RWPE2 (cell line): ENCODE measurements around the gene ADGRF4.

ENCODE experiments used
- ATAC-seq: fragments of 200-7000 bp; cut with Tn5 transposase; 3 replicates; pipeline ENCODE4 v1.9.1; 2021; ENCODE audit warnings: low read depth
- DNase-seq: peaks from one replicate; pipeline ENCODE4 v3.0.0-alpha.2; 2020; ENCODE audit warnings: low spot score
- H3K27ac ChIP-seq: fragments of 450-650 bp; 2 replicates; pipeline ENCODE4 v1.5.1; 2017; ENCODE audit warnings: mild to moderate bottlenecking; ENCODE audit not compliant: poor library complexity, severe bottlenecking
- H3K27me3 ChIP-seq: fragments of 250-450 bp; sonication (Bioruptor Pico); 2 replicates; pipeline ENCODE4 v1.5.1; 2021; ENCODE audit warnings: mild to moderate bottlenecking, moderate library complexity; ENCODE audit not compliant: insufficient read depth, poor library complexity, severe bottlenecking
- H3K36me3 ChIP-seq: fragments of 250-450 bp; sonication (Bioruptor Pico); 2 replicates; pipeline ENCODE4 v1.5.1; 2020; ENCODE audit warnings: low read depth, mild to moderate bottlenecking, moderate library complexity
- H3K4me1 ChIP-seq: fragments of 250-450 bp; sonication (Bioruptor Pico); 2 replicates; pipeline ENCODE4 v1.5.1; 2021; ENCODE audit warnings: mild to moderate bottlenecking, moderate library complexity; ENCODE audit not compliant: insufficient read depth, poor library complexity, severe bottlenecking
- H3K4me3 ChIP-seq: fragments of 250-450 bp; sonication (Bioruptor Pico); 2 replicates; pipeline ENCODE4 v1.5.1; 2021; ENCODE audit warnings: mild to moderate bottlenecking, moderate library complexity; ENCODE audit not compliant: severe bottlenecking
- H3K9me3 ChIP-seq: fragments of 250-450 bp; sonication (Bioruptor Pico); 2 replicates; pipeline ENCODE4 v1.5.1; 2021; ENCODE audit warnings: mild to moderate bottlenecking, moderate library complexity; ENCODE audit not compliant: severe bottlenecking
- CTCF ChIP-seq: fragments of 450-650 bp; IDR thresholded peaks from one replicate; pipeline ENCODE4 v1.5.1; 2017; ENCODE audit warnings: mild to moderate bottlenecking, moderate library complexity; ENCODE audit not compliant: poor library complexity, severe bottlenecking

ADGRF4 gene

GRCh38 chr6:47681201-47681990 lies 17.0 kb upstream of the ADGRF4 start:
- Histone ChIP-seq H3K36me3 (no peaks in the 10 kb centered on the region), H3K9me3 (no peaks in the 10 kb centered on the region), H3K4me3 (no peak overlapping the region), H3K27me3 (no peaks in the 10 kb centered on the region), H3K4me1 (no peaks in the 10 kb centered on the region), H3K27ac (no peak overlapping the region)
- ATAC-seq (no peak), DNase-seq (no peak)
- TF ChIP-seq CTCF = no peak

DNA sequence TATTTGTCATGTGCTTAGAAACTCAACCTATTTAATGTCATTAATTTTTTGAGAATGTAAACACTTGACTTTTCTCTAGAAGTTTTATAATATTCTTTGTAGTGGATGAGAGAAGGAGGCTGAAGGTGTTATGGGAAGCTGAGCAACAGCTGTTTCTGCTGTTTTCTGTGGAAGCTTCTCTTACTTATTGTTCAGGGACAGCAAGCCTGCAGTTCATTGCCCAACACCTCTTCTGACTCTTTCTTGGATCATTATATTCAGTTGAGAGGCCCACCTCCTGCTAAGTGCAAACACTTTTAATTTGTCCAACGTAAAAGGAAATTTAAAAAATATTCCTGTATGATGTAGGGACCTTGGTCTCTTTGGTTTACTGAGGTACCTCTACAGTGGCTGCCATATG lies 12.0 kb upstream of the ADGRF4 start:
- no peak for TF ChIP-seq CTCF
- Histone ChIP-seq H3K27me3 (no peaks in the 10 kb centered on the region), H3K27ac (no peak overlapping the region), H3K36me3 (no peaks in the 10 kb centered on the region), H3K4me3 (no peak overlapping the region), H3K9me3 (no peaks in the 10 kb centered on the region), H3K4me1 (no peaks in the 10 kb centered on the region)
- no peak for ATAC-seq
- DNase-seq = no peak

DNA sequence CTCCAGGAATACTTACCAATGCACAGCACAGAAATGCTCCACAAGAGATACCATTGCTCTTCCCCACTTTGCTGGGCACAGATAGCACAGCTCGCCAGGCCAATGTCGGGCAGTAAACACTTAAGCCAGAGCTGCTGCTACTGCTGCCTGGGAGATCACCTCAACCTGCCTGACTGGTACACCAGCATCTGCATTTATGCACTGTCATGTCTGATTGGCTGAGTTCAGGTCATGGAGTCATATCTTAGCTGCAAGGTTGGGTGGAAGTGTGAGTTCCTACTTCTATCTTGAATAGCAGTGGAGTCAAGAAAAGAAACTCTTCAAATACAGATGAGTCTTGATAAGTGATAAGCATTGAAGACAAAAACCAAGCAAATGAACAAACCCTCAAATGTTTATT lies 10.9 kb upstream of the ADGRF4 start:
- H3K4me1 ChIP-seq = no peaks in the 10 kb centered on the region
- TF ChIP-seq CTCF = no peak
- H3K27ac ChIP-seq = no peak overlapping the region
- ATAC-seq (no peak), DNase-seq (no peak)
- H3K36me3 ChIP-seq = no peaks in the 10 kb centered on the region
- H3K9me3 ChIP-seq = no peaks in the 10 kb centered on the region
- no peaks in the 10 kb centered on the region for H3K27me3 ChIP-seq
- no peak overlapping the region for H3K4me3 ChIP-seq

DNA sequence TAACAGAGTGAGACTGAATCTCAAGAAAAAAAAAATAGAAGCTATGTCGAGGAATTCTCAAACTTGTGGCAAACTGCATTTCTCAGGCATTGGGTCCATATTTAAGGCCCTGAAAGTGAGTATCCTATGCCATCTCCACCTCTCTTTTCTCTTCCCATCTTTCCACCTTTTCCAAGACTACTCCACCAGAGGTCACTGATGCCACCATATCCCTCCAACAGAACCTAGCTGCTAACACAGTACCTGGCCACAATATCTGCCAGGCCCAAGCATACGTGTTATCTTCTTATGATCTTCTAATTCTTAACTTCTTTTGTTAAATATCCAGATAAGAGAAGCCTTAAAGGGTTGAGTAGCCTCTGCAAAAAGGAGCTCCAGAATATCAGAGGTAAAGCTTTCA lies 8.2 kb upstream of the ADGRF4 start:
- ATAC-seq (0 out of 3 replicates have a peak, but pooled peaks have one; percentile 38), DNase-seq (no peak)
- peak; percentile 37 for TF ChIP-seq CTCF
- no peak overlapping the region for H3K27ac ChIP-seq
- no peaks in the 10 kb centered on the region for H3K27me3 ChIP-seq
- H3K4me1 ChIP-seq = no peaks in the 10 kb centered on the region
- no peak overlapping the region for H3K4me3 ChIP-seq
- no peaks in the 10 kb centered on the region for H3K9me3 ChIP-seq
- no peaks in the 10 kb centered on the region for H3K36me3 ChIP-seq

GRCh38 chr6:47690791-47691190 lies 7.6 kb upstream of the ADGRF4 start:
- no peaks in the 10 kb centered on the region for H3K36me3 ChIP-seq
- no peaks in the 10 kb centered on the region for H3K27me3 ChIP-seq
- DNase-seq (no peak), ATAC-seq (no peak)
- H3K4me1 ChIP-seq = no peaks in the 10 kb centered on the region
- no peak overlapping the region for H3K27ac ChIP-seq
- H3K4me3 ChIP-seq = no peak overlapping the region
- no peak for TF ChIP-seq CTCF
- no peaks in the 10 kb centered on the region for H3K9me3 ChIP-seq
